DMS 273 (cell line): ENCODE results near the gene PCSK5.
"Not testable (repeated sequence)": the region's sequence is repeated elsewhere in the genome, so short reads cannot be mapped to it uniquely, and the experiment has no call there.

Experiments
- DNase-seq: peaks from one replicate; lab custom pipeline; 2025; ENCODE audit not compliant: unreplicated experiment; lab: John Stamatoyannopoulos, UW

PCSK5 gene

DNA sequence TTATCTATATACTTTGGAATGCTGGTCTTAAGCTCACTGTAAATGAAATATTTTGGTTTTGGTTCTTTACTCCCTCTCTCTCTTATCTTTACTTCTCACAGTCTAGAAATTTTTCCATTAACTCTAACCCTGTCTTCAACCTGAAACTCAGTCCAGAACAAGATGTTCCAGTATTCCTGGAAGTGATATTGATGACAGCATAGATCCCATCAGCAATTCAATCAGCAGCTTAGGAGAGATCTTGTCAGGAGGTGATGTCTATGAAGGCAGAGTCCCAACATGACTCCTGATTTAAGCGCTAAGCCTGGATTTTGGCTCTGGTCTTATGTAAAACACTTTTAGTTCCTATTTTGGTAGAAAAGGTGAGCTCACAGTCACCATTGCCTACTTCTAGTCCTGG is 451.1 kb downstream of the PCSK5 start:
- no peak for DNase-seq

DNA sequence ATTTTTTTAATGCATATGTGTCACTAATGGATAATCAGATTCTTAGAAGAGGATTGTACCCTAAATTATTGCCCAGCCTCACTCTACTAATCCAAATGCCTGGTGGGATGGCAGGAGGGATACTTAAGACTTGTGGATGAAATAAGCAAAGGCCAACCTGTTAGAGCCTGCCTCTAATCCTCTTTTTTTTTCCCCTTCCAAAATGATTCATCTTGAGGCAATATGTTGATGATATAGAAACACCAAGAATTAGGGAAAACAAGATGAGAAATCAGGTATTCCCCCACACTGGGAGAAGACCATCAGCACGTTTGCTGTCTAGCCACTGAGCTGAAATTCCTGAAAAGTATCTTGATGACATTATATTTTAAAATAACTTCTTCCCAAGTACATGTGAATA is 451.7 kb downstream of the PCSK5 start:
- no peak for DNase-seq

DNA sequence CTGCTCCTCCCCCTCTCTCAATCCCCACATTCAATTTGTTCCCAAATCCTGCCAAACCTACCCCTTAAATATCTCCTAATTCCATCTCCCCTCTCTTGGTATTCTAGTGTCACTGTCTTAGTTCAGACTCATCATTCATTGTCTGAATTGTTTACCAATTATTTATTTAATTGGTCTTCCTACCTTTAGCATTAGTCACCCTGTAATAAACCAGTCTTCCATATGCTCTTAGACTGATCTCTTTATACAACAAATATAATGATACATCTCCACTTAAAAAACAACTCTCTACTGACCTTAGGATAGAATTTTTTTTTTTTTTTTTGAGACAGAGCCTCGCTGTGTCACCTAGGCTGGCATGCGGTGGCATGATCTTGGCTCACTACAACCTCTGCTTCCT is 452.4 kb downstream of the PCSK5 start:
- DNase-seq = no peak

DNA sequence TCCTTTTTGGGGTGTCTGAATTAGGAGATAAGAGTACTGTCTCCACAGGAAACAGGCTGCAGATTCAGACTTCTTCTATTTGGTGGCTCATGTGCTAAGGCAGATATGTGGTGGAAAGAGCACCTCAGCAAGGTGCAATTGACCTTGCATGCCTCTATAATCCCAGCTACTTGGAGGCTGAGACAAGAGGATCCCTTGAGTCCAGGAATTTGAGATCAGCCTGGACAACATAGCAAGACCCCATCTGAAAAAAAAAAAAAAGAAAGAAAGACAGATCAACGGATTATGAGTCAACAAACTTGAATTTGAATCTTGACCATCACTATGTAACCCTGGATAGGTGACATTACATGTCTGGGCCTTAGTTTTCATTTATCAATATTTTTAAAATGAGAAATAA is 459.4 kb downstream of the PCSK5 start:
- DNase-seq = no peak

DNA sequence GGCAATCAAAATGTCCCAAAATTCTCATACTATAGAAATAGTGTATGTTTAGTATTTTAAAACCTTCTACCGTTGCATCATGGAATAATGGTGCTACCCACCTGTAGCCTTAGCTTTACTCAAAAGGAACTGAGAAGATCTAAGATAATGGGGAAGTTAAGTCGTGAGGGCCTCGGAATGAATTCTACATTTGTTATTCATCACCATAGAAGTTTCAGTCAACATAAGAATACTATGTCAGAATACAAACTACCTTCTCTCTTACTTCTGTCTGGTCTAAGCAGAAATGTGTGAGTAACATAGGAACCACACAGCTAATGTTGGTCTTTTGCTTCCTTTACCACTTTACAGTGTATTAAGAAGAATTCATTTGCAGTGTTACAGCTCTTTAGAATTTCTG is 460.5 kb downstream of the PCSK5 start:
- DNase-seq = no peak

DNA sequence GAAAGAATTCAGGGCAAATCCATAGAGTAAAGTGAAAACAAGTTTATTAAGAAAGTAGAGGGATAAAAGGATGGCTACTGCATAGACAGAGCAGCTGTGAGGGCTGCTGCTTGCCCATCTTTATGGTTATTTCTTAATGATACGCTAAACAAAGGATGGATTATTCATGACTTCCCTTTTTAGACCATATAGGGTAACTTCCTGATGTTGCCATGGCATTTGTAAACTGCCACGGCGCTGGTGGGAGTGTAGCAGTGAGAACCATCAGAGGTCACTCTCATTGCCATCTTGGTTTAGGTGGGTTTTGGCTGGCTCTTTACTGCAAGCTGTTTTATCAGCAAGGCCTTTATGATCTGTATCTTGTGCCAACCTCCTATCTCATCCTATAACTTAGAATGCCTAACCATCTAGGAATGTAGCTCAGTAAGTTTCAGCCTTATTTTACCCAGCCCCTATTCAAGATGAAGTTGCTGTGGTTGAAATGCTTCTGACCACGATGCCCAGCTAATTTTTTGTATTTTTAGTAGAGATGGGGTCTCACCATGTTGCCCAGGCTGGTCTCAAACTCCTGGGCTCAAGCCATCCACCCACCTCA is 461.6 kb downstream of the PCSK5 start:
- DNase-seq = no peak

DNA sequence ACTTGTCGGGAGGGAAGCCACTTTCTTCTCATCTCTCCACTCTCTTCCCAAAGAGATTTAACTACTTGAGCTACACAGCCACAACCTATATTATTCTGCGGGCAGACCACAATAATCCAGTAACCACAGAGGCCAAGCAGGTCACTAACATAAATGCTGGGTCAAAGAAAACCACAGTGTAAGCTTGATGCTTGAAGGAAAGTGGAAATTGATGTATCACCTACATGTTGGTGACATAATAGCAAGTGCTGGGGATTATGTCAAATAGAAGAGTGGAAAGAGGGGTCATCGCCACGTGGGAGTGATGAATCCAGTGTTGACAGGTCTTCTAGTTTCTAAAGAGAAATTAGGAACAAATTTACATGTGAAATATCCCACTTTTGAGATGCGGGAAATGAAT is 462.8 kb downstream of the PCSK5 start:
- no peak for DNase-seq

DNA sequence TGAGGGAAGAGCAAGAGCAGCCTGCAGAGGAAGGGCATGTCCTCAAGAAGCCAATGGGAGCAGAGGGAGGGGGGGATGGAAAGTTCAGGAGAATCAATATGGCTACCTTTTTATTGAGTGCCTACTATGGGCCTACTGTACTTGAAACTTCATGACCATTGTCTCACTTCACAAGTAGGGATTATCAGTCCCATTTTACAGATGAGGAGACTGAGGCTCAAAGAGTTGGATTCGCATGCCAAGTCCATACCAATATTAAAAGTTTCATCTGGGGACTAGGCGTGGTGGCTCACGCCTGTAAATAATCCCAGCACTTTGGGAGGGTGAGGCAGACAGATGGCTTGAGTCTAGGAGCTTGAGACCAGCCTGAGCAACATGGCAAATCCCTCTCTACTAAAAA is 463.7 kb downstream of the PCSK5 start:
- DNase-seq = no peak

DNA sequence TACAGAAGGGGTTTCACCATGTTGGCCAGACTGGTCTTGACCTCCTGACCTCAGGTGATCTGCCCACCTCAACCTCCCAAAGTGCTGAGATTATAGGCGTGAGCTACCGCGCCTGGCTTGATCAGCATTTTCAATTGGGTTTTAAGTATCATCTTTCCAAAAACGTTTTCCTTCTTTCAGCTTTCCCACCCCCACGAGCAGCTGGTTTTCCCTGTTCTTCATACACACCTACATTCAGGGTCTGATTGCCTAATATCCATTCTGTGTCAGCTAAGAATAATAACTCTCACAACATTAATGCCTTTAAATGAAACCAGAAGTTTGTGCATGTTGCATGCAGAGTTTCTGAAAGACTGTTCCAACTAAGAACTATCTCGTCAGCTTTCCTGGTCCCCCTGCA is 465.4 kb downstream of the PCSK5 start:
- DNase-seq = no peak

DNA sequence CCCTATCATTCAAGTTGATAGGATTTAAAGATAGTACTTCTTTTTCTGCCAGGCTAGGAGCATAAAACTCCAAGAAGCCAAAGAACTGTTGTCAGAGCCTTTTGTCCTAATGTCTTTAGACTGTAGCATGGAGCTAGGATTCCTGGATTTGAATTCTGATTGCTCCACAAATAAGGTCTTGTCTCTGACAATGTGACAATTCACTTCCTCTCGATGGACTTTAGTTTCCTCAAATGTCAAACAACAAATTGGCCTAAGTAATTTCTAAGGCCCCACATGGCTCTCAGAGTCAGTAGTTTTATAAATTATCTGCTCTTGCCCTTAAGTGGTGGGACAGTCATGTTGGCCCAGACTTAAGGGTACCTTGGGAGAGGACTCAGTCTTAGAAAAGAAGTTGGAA is 467.1 kb downstream of the PCSK5 start:
- no peak for DNase-seq

DNA sequence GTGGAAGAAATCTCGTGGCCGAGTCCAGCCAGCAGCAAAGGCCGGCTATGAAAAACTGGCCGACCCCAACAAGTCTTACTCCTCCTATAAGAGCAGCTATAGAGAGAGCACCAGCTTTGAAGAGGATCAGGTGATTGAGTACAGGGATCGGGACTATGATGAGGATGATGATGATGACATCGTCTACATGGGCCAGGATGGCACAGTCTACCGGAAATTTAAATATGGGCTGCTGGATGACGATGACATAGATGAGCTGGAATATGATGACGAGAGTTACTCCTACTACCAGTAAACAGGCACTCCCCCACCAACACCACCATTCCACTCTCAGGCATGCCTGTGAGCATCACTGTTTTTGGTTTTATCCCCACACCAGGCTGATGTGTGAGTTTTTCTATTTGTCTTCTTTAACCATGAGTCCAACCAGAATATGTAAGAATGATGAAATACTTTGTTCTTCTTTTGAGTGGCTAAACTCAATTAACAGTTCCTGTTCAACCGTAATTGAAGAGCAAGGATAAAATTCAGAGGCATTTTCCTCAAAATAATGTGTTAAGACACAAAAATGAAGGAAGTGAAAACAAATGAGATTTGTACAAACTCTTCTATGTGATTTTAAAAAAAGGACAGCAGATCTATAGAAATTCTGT is 468.3 kb downstream of the PCSK5 start:
- DNase-seq = no peak

DNA sequence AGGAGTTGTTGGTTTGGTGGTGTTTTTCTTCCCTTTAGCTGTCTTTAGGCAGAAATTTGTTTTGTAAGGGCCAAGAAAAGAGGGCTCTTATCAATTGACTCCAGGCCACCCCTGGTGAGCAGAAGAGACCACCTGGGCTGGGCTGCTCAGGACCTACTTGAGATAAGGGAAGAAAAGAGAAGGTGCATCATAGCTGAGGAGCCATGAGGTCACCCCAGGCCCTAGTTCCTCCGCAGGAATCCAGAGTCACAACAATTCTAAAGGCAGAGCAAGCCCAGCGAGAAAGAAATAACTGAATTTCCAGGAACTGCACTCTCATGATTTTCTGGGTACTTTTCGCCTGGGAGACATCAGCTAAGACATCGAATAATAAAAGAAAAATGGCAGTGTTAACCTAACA is 468.9 kb downstream of the PCSK5 start:
- no peak for DNase-seq

DNA sequence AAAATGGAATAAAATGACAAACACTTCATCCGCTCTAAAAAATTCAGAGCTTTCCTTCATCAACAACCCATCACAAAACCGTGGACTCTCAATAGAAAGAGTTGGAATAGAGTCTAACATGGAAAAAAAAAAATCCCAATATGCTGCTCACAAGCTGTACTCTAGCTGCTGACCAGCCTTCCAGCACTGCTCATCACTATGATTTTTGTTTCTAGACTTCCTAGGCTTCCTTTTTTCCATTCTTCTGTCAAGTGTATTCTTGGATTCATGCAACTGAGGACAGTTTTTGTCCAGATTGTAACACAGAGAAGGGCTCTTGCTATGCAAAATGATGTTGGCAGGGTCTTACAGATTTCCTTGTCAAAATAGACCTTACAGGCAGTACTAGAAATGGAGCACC is 469.3 kb downstream of the PCSK5 start:
- no peak for DNase-seq

DNA sequence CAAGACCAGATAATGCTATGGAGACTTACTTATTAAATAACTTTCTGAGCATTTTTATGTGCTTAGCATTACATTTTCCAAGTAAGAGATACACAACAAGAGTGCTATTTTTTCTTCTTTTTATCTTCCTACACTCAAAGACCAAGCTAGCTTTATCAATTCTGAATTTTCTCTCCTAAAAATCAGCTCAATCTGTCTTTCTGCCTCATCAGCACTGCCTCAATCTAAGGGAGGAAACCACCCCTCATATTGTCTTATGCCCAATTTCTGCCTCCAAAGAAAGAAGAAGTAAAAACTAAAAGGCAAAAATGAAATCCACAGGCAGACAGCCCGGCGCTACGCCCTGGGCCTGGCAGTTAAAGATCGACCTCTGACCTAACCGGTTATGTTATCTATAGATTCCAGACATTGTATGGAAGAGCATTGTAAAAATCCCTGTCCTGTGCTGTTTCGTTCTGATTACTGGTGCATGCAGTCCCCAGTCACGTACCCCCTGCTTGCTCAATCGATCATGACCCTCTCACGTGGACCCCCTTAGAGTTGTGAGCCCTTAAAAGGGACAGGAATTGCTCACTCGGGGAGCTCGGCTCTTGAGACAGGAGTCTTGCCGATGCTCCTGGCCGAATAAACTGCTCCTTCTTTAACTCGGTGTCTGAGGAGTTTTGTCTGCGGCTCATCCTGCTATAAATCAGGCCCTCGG is 472.0 kb downstream of the PCSK5 start:
- not testable (repeated sequence) for DNase-seq

DNA sequence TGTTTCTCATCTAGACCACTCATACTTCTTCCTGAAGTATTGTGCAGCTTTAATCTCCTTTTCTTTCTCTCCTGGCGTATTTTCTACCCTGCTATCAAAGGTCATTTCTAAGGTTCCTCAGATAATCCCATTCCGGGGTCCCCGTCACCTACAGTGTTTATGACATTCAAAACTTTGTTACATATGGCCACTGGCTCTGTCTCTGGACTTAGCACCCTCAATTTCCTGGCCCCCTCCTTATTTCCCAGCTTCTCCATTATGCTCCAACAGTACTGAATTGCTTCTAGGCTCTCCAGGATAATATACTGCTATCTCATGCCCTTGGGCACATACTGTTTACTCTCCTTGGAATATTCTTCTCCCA is 472.5 kb downstream of the PCSK5 start:
- no peak for DNase-seq

DNA sequence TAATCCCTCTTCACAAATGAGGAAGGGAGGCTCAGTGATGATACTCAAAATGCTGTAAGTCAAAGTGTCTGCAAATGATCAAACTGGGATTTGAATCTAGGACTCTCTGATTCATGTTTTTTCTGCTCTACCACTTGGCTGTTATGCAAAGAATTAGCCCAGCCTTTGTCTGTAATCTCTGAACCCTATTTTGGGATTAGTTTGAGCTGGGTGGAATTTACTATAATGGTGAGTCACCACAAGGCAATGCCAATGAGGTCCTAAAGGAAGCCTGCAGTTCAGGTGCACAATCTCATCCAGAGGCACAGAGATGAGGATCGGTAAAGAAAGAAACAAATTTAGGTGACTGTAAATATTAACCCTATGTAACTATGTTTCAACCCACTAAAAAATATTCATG is 474.6 kb downstream of the PCSK5 start:
- no peak for DNase-seq

DNA sequence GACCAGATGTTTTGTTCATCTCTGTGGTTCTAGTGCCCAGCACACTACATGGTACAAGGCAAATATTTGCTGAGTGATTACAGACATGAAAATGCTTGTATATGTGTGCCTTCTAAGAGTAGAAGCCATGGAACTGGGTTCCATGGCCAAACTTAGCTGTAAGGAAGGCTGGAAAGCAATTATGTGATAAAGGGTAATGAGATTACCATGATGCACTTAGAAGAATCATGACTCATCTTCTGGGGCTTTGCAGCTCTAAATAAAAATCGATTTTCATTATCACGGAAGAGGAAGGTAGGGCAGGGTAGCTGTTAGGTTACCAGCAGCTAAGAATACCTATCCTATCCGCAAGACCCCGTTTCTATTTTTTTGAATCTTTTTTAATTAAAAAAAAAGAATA is 475.8 kb downstream of the PCSK5 start:
- no peak for DNase-seq

DNA sequence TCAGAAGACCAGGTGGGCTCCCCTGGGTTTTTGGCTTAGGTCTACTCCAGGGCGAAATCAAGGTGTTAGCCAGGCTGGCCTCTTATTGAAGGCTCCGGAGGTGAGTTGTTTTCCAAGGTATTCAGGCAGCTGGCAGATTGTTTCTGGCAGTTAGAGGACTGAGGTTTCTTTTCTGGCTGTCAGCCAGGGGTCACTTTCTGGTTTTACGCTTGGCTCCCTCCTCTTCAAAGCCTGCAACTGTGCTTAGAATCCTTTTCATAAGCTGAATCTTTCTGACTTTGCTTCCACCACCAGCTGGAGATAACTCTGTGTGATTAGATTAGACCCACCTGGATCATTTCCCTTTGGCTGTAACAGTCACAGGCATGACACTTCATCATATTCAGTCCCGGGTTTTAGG is 479.1 kb downstream of the PCSK5 start:
- DNase-seq = peak; percentile 63

DNA sequence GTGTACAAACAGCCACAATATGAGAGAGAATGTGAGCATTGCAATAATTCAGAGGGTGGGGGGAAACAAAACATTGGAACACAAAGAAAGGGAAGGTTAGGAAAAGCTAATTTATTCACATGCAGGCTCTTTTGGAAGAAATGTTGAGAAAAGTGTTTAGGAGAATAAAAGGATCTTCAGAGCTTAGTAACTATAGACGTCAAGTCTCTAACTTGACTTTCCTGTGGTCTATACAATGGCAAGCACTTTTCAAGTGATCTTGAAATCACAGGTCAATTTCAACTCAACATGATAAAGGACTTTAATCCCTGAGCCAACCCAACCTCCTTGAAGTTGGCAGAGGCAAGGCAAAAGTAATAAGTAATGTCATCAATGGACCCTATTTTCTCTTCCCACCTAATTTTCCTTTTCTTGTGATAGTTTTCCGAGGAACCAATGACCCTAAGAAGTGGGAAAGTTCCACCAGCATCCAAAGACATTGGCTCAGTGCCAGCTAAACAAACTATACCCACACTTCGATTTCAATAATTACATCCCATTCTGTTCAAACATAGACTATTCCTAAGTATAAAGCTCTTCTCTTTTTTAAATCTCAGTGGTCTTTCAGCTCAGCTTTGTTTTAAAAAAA is 480.0 kb downstream of the PCSK5 start:
- no peak for DNase-seq

DNA sequence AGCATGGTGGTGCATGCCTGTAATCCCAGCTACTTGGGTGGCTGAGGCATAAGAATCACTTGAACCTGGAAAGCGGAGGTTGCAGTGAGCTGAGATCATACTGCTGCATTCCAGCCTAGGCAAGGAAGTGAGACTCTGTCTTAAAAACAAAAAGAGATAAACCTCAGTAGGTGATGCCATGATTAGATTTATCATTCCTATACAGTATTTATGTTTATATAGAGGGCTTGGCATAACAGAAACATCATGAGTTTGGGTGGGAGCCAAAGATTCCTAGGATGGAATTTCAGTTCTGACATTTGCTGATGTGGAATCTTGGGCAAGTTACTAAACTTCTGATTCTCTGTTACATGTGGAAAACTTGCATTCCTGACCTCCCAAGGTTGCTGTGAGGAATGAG is 481.4 kb downstream of the PCSK5 start:
- no peak for DNase-seq

DNA sequence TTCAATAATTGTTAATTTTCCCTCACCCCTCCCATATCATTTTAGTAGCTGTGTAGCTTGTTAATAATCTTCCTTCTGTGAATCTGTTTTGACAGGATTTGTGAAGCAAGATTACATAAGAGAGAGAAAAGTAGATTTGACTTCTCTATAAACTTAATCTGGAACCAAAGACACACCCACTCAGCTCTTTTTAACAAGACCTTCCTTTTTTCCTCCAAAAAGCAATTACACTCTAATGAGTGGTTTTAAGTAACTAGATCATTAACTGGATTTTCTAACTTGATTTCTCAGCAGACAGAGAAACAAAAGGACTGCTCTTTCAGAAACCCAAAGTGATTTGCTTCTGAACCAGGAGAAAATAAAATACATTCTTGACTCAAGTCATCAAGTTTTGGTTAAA is 481.9 kb downstream of the PCSK5 start:
- no peak for DNase-seq

DNA sequence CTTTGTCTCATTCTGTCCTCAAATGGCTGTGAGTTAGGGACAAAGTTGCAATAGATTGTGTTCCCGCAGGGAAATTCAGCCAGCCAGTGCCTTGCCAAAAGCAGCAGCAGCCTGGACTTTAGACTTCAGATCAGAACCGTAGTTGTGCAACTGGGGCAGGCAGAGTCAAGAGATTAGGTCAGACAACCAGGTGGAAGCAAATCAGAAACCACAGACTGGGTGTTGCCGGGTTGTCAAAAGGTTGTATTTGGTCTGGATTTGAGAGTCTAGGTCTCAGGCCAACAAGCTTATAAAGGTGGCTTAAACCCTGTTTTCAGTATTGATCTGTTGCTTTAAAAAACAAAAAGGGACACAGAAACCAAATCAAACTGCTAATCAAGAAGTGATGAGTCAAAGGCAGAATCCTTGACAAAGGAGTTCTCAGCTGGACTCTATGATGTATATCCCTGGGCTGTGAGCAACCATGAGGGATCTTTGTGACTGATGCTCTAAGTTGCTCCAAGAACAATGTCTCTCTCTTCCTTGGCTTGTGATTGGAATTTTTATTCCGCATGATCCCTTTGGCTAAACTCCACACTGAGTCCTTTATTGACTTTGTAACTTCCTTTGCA is 482.8 kb downstream of the PCSK5 start:
- DNase-seq = no peak
